ENCODE data around the gene LOXHD1.
A peak's percentile ranks its signal among the peaks of the same experiment; 100 is the strongest.

The LOXHD1 gene

DNA sequence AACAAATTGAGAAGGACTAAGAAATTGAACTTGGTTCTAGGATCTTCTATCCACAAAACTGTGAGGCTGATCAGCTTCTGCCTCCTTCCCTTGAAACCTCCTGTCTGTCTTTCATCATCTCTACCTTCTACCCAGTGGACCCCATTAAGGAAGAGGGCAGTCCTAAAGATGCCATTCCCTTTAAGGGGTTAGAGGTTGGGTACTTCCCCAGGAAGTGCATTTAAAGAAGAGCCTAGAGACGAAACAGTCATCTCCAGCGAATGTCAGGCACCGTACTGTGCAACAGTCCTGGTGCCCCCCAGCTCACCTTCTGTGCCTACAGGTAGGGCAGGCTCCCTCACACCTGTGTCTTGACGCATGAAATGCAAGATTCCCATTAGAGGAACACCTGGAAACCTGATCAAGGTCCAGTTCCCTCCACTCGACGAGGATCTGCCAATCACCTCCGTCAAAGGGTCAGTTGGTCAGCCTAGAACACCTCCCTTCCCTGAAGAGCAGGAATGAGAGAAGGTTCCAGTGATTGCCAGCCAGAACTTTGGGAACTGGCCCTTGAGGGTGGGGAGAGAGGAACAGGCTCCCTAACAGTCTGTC lies 20.9 kb downstream of the LOXHD1 start:
- ChIA-PET POLR2A (no interaction called here), CTCF (no interaction called here)
- no peaks in the 10 kb centered on the region for H3K4me1 ChIP-seq (ENCODE audit: control insufficient read depth, insufficient read depth, low read length)
- no peak overlapping the region for H3K4me3 ChIP-seq (ENCODE audit: low read depth, low read length)
- H3K27ac ChIP-seq (ENCODE audit: extremely low read depth, low read depth, low read length): no peak overlapping the region
- TF ChIP-seq ZNF423 (tag by site-specific recombination; IDR thresholded peaks at IDR 0.05): no peak
- no peak for TF ChIP-seq KLF9 (tag by site-specific recombination; IDR thresholded peaks at IDR 0.05; ENCODE audit: low read depth)
- TF ChIP-seq ZFP37 (tag by site-specific recombination; IDR thresholded peaks at IDR 0.05): no peak
- no peaks in the 10 kb centered on the region for H3K36me3 ChIP-seq (ENCODE audit: control insufficient read depth in 2 of 2, insufficient read depth in 1 of 2, low read length in 2 of 2)
- H3K9me3 ChIP-seq (ENCODE audit: control insufficient read depth, insufficient read depth, low read depth, low read length): no peaks in the 10 kb centered on the region

- Histone ChIP-seq H3K9me3 (ENCODE audit: control insufficient read depth, insufficient read depth, low read depth, low read length) (no peaks in the 10 kb centered on the region), H3K36me3 (ENCODE audit: control insufficient read depth in 2 of 2, insufficient read depth in 1 of 2, low read length in 2 of 2) (no peaks in the 10 kb centered on the region), H3K27ac (ENCODE audit: extremely low read depth, low read depth, low read length) (no peak overlapping the region), H3K4me3 (ENCODE audit: low read depth, low read length) (no peak overlapping the region), H3K4me1 (ENCODE audit: control insufficient read depth, insufficient read depth, low read length) (no peaks in the 10 kb centered on the region)
- POLR2A ChIA-PET: no interaction called here
- CTCF ChIA-PET: interaction anchor here (0.6 to 2.4 kb wide), 3 partner anchors 10 to 536 kb away, joined by 3 to 9 read pairs (median 8); no protein-coding TSS in a partner anchor
- no peak for TF ChIP-seq ZBTB7A (tag by site-specific recombination; IDR thresholded peaks at IDR 0.05; ENCODE audit: low read depth)
- TF ChIP-seq KLF7 (tag by site-specific recombination; IDR thresholded peaks at IDR 0.05; ENCODE audit: borderline replicate concordance): no peak
- no peak for TF ChIP-seq SALL2 (tag by site-specific recombination; IDR thresholded peaks at IDR 0.05; ENCODE audit: borderline replicate concordance)
- TF ChIP-seq MEIS1 (CRISPR knock-in tag; IDR thresholded peaks at IDR 0.05; ENCODE audit: borderline replicate concordance): no peak
- no peak for TF ChIP-seq ZNF292 (tag by site-specific recombination; IDR thresholded peaks at IDR 0.05; ENCODE audit: borderline replicate concordance, low read depth)
- 0 out of 2 replicates have a peak, but pooled peaks have one; percentile 16 for TF ChIP-seq ZFHX2 (tag by site-specific recombination; conservative IDR thresholded peaks at IDR 0.05)
These were observed 24.5 kb downstream of the LOXHD1 start for GRCh38 chr18:46632401-46633071.

- H3K36me3 ChIP-seq (ENCODE audit: control insufficient read depth in 2 of 2, insufficient read depth in 1 of 2, low read length in 2 of 2): no peaks in the 10 kb centered on the region
- no peak overlapping the region for H3K4me3 ChIP-seq (ENCODE audit: low read depth, low read length)
- no peaks in the 10 kb centered on the region for H3K9me3 ChIP-seq (ENCODE audit: control insufficient read depth, insufficient read depth, low read depth, low read length)
- ChIA-PET CTCF (interaction anchor here (0.8 to 2.4 kb wide), 2 partner anchors 8 to 350 kb away, joined by 3 to 8 read pairs; no protein-coding TSS in a partner anchor), POLR2A (no interaction called here)
- H3K4me1 ChIP-seq (ENCODE audit: control insufficient read depth, insufficient read depth, low read length): no peaks in the 10 kb centered on the region
- TF ChIP-seq ZNF549 (tag by site-specific recombination; IDR thresholded peaks at IDR 0.05) (no peak), ZNF221 (tag by site-specific recombination; IDR thresholded peaks at IDR 0.05; ENCODE audit: borderline replicate concordance) (no peak), ZNF292 (tag by site-specific recombination; IDR thresholded peaks at IDR 0.05; ENCODE audit: borderline replicate concordance, low read depth) (no peak), ZNF639 (tag by site-specific recombination; IDR thresholded peaks at IDR 0.05) (no peak)
- H3K27ac ChIP-seq (ENCODE audit: extremely low read depth, low read depth, low read length): no peak overlapping the region
These were observed 26.0 kb downstream of the LOXHD1 start for GRCh38 chr18:46630991-46631390.

DNA sequence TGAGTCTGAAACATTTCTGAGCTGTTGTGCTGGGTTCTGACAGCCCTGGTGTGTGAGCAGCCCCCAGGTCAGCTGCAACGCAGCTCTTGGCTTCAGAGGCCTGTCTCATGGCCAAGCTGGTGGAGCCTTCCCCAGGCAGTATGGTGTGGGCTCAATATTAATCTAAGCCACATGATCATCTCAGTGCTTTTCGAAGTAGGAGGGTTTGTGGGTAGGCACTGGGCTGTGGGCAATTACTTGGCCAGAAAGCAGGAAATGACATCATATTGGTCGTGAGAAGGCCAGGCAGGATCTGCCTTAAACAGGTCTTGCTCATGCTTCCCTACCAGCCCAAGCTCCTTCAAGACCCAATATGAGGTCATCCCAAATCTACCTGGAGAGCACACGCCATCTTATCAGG lies 26.9 kb downstream of the LOXHD1 start:
- ChIA-PET CTCF (interaction anchor here (0.6 to 0.8 kb wide), 2 partner anchors 349 to 426 kb away, joined by 3 to 4 read pairs; no protein-coding TSS in a partner anchor), POLR2A (no interaction called here)
- H3K27ac ChIP-seq (ENCODE audit: extremely low read depth, low read depth, low read length): no peak overlapping the region
- H3K4me1 ChIP-seq (ENCODE audit: control insufficient read depth, insufficient read depth, low read length): no peaks in the 10 kb centered on the region
- H3K9me3 ChIP-seq (ENCODE audit: control insufficient read depth, insufficient read depth, low read depth, low read length): no peaks in the 10 kb centered on the region
- no peaks in the 10 kb centered on the region for H3K36me3 ChIP-seq (ENCODE audit: control insufficient read depth in 2 of 2, insufficient read depth in 1 of 2, low read length in 2 of 2)
- no peak overlapping the region for H3K4me3 ChIP-seq (ENCODE audit: low read depth, low read length)
- TF ChIP-seq, protein P1, sequence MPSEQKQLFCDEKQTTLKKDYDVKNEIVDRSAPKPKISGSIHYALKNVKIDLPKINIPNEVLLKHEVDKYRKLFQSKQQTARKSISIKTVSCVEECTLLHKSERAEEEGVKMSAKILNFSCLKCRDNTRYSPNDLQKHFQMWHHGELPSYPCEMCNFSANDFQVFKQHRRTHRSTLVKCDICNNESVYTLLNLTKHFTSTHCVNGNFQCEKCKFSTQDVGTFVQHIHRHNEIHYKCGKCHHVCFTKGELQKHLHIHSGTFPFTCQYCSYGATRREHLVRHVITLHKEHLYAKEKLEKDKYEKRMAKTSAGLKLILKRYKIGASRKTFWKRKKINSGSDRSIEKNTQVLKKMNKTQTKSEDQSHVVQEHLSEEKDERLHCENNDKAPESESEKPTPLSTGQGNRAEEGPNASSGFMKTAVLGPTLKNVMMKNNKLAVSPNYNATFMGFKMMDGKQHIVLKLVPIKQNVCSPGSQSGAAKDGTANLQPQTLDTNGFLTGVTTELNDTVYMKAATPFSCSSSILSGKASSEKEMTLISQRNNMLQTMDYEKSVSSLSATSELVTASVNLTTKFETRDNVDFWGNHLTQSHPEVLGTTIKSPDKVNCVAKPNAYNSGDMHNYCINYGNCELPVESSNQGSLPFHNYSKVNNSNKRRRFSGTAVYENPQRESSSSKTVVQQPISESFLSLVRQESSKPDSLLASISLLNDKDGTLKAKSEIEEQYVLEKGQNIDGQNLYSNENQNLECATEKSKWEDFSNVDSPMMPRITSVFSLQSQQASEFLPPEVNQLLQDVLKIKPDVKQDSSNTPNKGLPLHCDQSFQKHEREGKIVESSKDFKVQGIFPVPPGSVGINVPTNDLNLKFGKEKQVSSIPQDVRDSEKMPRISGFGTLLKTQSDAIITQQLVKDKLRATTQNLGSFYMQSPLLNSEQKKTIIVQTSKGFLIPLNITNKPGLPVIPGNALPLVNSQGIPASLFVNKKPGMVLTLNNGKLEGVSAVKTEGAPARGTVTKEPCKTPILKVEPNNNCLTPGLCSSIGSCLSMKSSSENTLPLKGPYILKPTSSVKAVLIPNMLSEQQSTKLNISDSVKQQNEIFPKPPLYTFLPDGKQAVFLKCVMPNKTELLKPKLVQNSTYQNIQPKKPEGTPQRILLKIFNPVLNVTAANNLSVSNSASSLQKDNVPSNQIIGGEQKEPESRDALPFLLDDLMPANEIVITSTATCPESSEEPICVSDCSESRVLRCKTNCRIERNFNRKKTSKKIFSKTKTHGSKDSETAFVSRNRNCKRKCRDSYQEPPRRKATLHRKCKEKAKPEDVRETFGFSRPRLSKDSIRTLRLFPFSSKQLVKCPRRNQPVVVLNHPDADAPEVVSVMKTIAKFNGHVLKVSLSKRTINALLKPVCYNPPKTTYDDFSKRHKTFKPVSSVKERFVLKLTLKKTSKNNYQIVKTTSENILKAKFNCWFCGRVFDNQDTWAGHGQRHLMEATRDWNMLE (tag by site-specific recombination; conservative IDR thresholded peaks at IDR 0.05; ENCODE audit: low read depth): no peak
- no peak for TF ChIP-seq KLF10 (tag by site-specific recombination; IDR thresholded peaks at IDR 0.05)
- TF ChIP-seq PRDM1 (tag by site-specific recombination; IDR thresholded peaks at IDR 0.05): no peak
- TF ChIP-seq ATF2 (tag by site-specific recombination; IDR thresholded peaks at IDR 0.05; ENCODE audit: low read depth): peak; percentile 57
- no peak for TF ChIP-seq YY1 (tag by site-specific recombination; IDR thresholded peaks at IDR 0.05)
- peak; percentile 73; the same call in 1 of the 2 replicates for TF ChIP-seq EGR2 (tag by site-specific recombination; IDR thresholded peaks at IDR 0.05; ENCODE audit: low read depth)
- TF ChIP-seq ZNF544 (tag by site-specific recombination; IDR thresholded peaks at IDR 0.05): no peak
- peak; percentile 63 for TF ChIP-seq ZFHX2 (tag by site-specific recombination; conservative IDR thresholded peaks at IDR 0.05)
- no peak for TF ChIP-seq ZNF423 (tag by site-specific recombination; IDR thresholded peaks at IDR 0.05)

All from HEK293 (cell line).